HAP-1 (cell line): ENCODE results near the gene METTL5.

Experiments
- DNase-seq, 2 experiments: peaks; one replicate each; pipeline ENCODE4 v3.0.0-alpha.2; 2016 to 2020; ENCODE audit warnings: low spot score in 2 of 2
- H3K27me3 ChIP-seq: fragments of 250-450 bp; sonication (Bioruptor Pico); 2 replicates; pipeline ENCODE4 v1.5.1; 2020; ENCODE audit warnings: low read depth, mild to moderate bottlenecking, moderate library complexity
- H3K36me3 ChIP-seq: fragments of 250-450 bp; sonication (Bioruptor Pico); replicated peaks from 2 replicates; pipeline ENCODE4 v1.5.1; 2020; ENCODE audit warnings: mild to moderate bottlenecking
- H3K4me1 ChIP-seq: fragments of 250-450 bp; sonication (Bioruptor Pico); 2 replicates; pipeline ENCODE4 v1.5.1; 2020; ENCODE audit warnings: mild to moderate bottlenecking
- H3K4me3 ChIP-seq: fragments of 250-450 bp; sonication (Bioruptor Pico); 2 replicates; pipeline ENCODE4 v1.5.1; 2020; ENCODE audit warnings: mild to moderate bottlenecking, moderate library complexity
- H3K9me3 ChIP-seq: fragments of 250-450 bp; sonication (Bioruptor Pico); 2 replicates; pipeline ENCODE4 v1.5.1; 2020; ENCODE audit warnings: mild to moderate bottlenecking, moderate library complexity
- in situ Hi-C: fragments of 300-500 bp; cut with MboI; formaldehyde crosslinking; loops from 3 replicates; pipeline ENCODE4 v1.14.3; 2020; ENCODE audit warnings: low sequenced_read_pairs, inconsistent platforms, mixed read lengths

The METTL5 gene

GRCh38 chr2:169790581-169790980, 34.1 kb downstream of the METTL5 start:
- no peak for DNase-seq
- no peaks in the 10 kb centered on the region for H3K27me3 ChIP-seq
- in situ Hi-C loops = no loop called here
- no peaks in the 10 kb centered on the region for H3K36me3 ChIP-seq
- peaks cover 4% of the 10 kb centered on the region for H3K4me1 ChIP-seq
- H3K4me3 ChIP-seq = no peak overlapping the region
- H3K9me3 ChIP-seq = no peaks in the 10 kb centered on the region

GRCh38 chr2:169782513-169782912, 42.2 kb downstream of the METTL5 start:
- DNase-seq = no peak
- in situ Hi-C loops = no loop called here
- H3K4me1 ChIP-seq = no peaks in the 10 kb centered on the region
- H3K27me3 ChIP-seq = no peaks in the 10 kb centered on the region
- no peaks in the 10 kb centered on the region for H3K9me3 ChIP-seq
- H3K36me3 ChIP-seq = no peaks in the 10 kb centered on the region
- H3K4me3 ChIP-seq = no peak overlapping the region

- Histone ChIP-seq H3K4me3 (no peak overlapping the region), H3K9me3 (no peaks in the 10 kb centered on the region), H3K27me3 (no peaks in the 10 kb centered on the region), H3K36me3 (no peaks in the 10 kb centered on the region), H3K4me1 (no peaks in the 10 kb centered on the region)
- no peak for DNase-seq
- in situ Hi-C loops = no loop called here
Observed at GRCh38 chr2:169781249-169782013, 43.3 kb downstream of the METTL5 start.

- DNase-seq = no peak
- Histone ChIP-seq H3K9me3 (no peaks in the 10 kb centered on the region), H3K36me3 (no peaks in the 10 kb centered on the region), H3K27me3 (no peaks in the 10 kb centered on the region), H3K4me1 (0 out of 2 replicates have a peak, but pooled peaks cover 2% of the 10 kb centered on the region), H3K4me3 (no peak overlapping the region)
- in situ Hi-C loops = no loop called here
Observed at GRCh38 chr2:169778446-169778845, 46.3 kb downstream of the METTL5 start.

GRCh38 chr2:169776252-169776761, 48.4 kb downstream of the METTL5 start:
- Histone ChIP-seq H3K36me3 (no peaks in the 10 kb centered on the region), H3K4me3 (no peak overlapping the region), H3K27me3 (no peaks in the 10 kb centered on the region), H3K9me3 (no peaks in the 10 kb centered on the region), H3K4me1 (peaks cover 10% of the 10 kb centered on the region)
- in situ Hi-C loops = no loop called here
- no peak for DNase-seq

GRCh38 chr2:169775765-169776164, 48.9 kb downstream of the METTL5 start:
- H3K27me3 ChIP-seq = no peaks in the 10 kb centered on the region
- in situ Hi-C loops = no loop called here
- H3K36me3 ChIP-seq = no peaks in the 10 kb centered on the region
- DNase-seq = no peak
- peaks cover 10% of the 10 kb centered on the region for H3K4me1 ChIP-seq
- H3K9me3 ChIP-seq = no peaks in the 10 kb centered on the region
- no peak overlapping the region for H3K4me3 ChIP-seq

GRCh38 chr2:169775354-169775753, 49.4 kb downstream of the METTL5 start:
- in situ Hi-C loops = no loop called here
- DNase-seq = no peak
- H3K27me3 ChIP-seq = no peaks in the 10 kb centered on the region
- no peak overlapping the region for H3K4me3 ChIP-seq
- H3K4me1 ChIP-seq = peaks cover 10% of the 10 kb centered on the region
- no peaks in the 10 kb centered on the region for H3K9me3 ChIP-seq
- H3K36me3 ChIP-seq = no peaks in the 10 kb centered on the region

- Histone ChIP-seq H3K4me1 (peaks cover 10% of the 10 kb centered on the region), H3K4me3 (no peak overlapping the region), H3K36me3 (no peaks in the 10 kb centered on the region), H3K27me3 (no peaks in the 10 kb centered on the region), H3K9me3 (no peaks in the 10 kb centered on the region)
- in situ Hi-C loops = no loop called here
- DNase-seq = peak in 1 of 2 experiments; percentile 47
Observed at GRCh38 chr2:169772651-169773050, 52.1 kb downstream of the METTL5 start.

GRCh38 chr2:169771612-169772011, 53.1 kb downstream of the METTL5 start:
- no peaks in the 10 kb centered on the region for H3K27me3 ChIP-seq
- in situ Hi-C loops = no loop called here
- H3K36me3 ChIP-seq = no peaks in the 10 kb centered on the region
- H3K4me1 ChIP-seq = peaks cover 10% of the 10 kb centered on the region
- no peaks in the 10 kb centered on the region for H3K9me3 ChIP-seq
- no peak for DNase-seq
- no peak overlapping the region for H3K4me3 ChIP-seq

- in situ Hi-C loops = no loop called here
- Histone ChIP-seq H3K4me1 (peaks cover 10% of the 10 kb centered on the region), H3K9me3 (no peaks in the 10 kb centered on the region), H3K27me3 (no peaks in the 10 kb centered on the region), H3K4me3 (no peak overlapping the region), H3K36me3 (no peaks in the 10 kb centered on the region)
- no peak for DNase-seq
Observed at GRCh38 chr2:169771021-169771420, 53.7 kb downstream of the METTL5 start.

- Histone ChIP-seq H3K4me3 (no peak overlapping the region), H3K27me3 (no peaks in the 10 kb centered on the region), H3K9me3 (no peaks in the 10 kb centered on the region), H3K4me1 (peaks cover 8% of the 10 kb centered on the region), H3K36me3 (no peaks in the 10 kb centered on the region)
- in situ Hi-C loops = no loop called here
- no peak for DNase-seq
Observed at GRCh38 chr2:169768262-169768995, 56.3 kb downstream of the METTL5 start.

- DNase-seq = peak; percentile 16 to 64
- Histone ChIP-seq H3K4me1 (peaks cover under 1% of the 10 kb centered on the region; the same call in 1 of the 2 replicates), H3K36me3 (no peaks in the 10 kb centered on the region), H3K4me3 (no peak overlapping the region), H3K9me3 (no peaks in the 10 kb centered on the region), H3K27me3 (no peaks in the 10 kb centered on the region)
- in situ Hi-C loops = no loop called here
Observed at GRCh38 chr2:169767243-169767888, 57.3 kb downstream of the METTL5 start.

GRCh38 chr2:169765523-169765922, 59.2 kb downstream of the METTL5 start:
- in situ Hi-C loops = no loop called here
- Histone ChIP-seq H3K9me3 (no peaks in the 10 kb centered on the region), H3K36me3 (no peaks in the 10 kb centered on the region), H3K27me3 (no peaks in the 10 kb centered on the region), H3K4me3 (no peak overlapping the region), H3K4me1 (no peaks in the 10 kb centered on the region)
- DNase-seq = no peak

- Histone ChIP-seq H3K9me3 (no peaks in the 10 kb centered on the region), H3K36me3 (no peaks in the 10 kb centered on the region), H3K4me3 (no peak overlapping the region), H3K27me3 (no peaks in the 10 kb centered on the region), H3K4me1 (no peaks in the 10 kb centered on the region)
- DNase-seq = no peak
- in situ Hi-C loops = no loop called here
Observed at GRCh38 chr2:169761970-169762292, 62.8 kb downstream of the METTL5 start.
